Measurements from ENCODE around the gene HOXA4. TPM values are rescaled to one million over a fixed set of nuclear protein-coding genes. Genes with fewer than 3 reads are reported as not detected.

The HOXA4 gene
- total and polyA plus RNA-seq, 10 of the 15 experiments (the other 5 are each of a cell fraction or from before 2014, with no cell fraction given): 0.07 TPM; not detected in 9

GRCh38 chr7:27083646-27084045 is 46.9 kb downstream of the HOXA4 start:
- CTCF ChIA-PET: interaction anchor here (0.6 to 3.1 kb wide), 13 partner anchors 10 to 1191 kb away, joined by 3 to 18 read pairs (median 3); partner anchors contain the start of gene HOXA1
- Histone ChIP-seq H3K4me3 (no peak overlapping the region), H3K36me3 (ENCODE audit: control insufficient read depth in 2 of 2, insufficient read depth in 2 of 2, low read length in 1 of 2) (no peaks in the 10 kb centered on the region), H3K4me1 (ENCODE audit: control insufficient read depth, insufficient read depth, low read length) (no peaks in the 10 kb centered on the region), H3K27ac (ENCODE audit: control insufficient read depth, insufficient read depth) (no peak overlapping the region), H4K20me1 (ENCODE audit: control insufficient read depth, insufficient read depth) (no peaks in the 10 kb centered on the region), H3K9ac (ENCODE audit: control insufficient read depth, insufficient read depth, low read length) (no peak overlapping the region), H3K4me2 (ENCODE audit: control insufficient read depth, insufficient read depth) (no peak overlapping the region), H3K9me3 (replicated peaks; ENCODE audit: control insufficient read depth, insufficient read depth, low read length) (peaks cover 3% of the 10 kb centered on the region; the same call in 1 of the 3 replicates), H3K27me3 (replicated peaks in 1 of 2; ENCODE audit: control insufficient read depth in 2 of 2, insufficient read depth in 2 of 2, low read length in 1 of 2) (peaks cover 0 to 9% of the 10 kb centered on the region in 2 experiments; a peak in 1 of 4 replicates), H3K79me2 (ENCODE audit: control insufficient read depth, insufficient read depth, low read length) (no peaks in the 10 kb centered on the region), H2AFZ (ENCODE audit: control insufficient read depth, low read depth, low read length) (no peak overlapping the region)
- 4% methylated on average over 2 of the region's 2 CpGs for WGBS (ENCODE audit: insufficient coverage, insufficient replicate concordance, low lambda C conversion rate, missing lambda C conversion rate)
- DNase-seq (ENCODE audit: low read depth, low spot score): peak; percentile 8
- intact Hi-C loops (cut with micrococcal nuclease; ENCODE audit: unreplicated experiment) (no loop called here), in situ Hi-C loops (cut with MboI) (no loop called here)
- peak; percentile 96 for ATAC-seq
- BruUV-seq (replicated peaks): no TSS peak
- POLR2A ChIA-PET: interaction anchor here (0.5 to 2.7 kb wide), 6 partner anchors 9 to 67 kb away, joined by 3 to 15 read pairs (median 6); partner anchors contain the start of gene HOXA1
- RAD21 ChIA-PET (ENCODE audit: unreplicated experiment): interaction anchor here (1.0 to 3.4 kb wide), 12 partner anchors 10 to 1116 kb away, joined by 3 to 24 read pairs (median 4); partner anchors contain the start of genes HOXA1 and SKAP2
- FAIRE-seq: no peak
- SMC1A ChIA-PET (ENCODE audit: uncharacterized antibody, unreplicated experiment): interaction anchor here (0.6 to 6.5 kb wide), 21 partner anchors 10 to 1349 kb away, joined by 3 to 110 read pairs (median 5); partner anchors contain the start of gene HOXA1
- TF ChIP-seq BMI1 (IDR thresholded peaks at IDR 0.05; ENCODE audit: borderline replicate concordance) (0 out of 2 replicates have a peak, but pooled peaks have one; percentile 27), E4F1 (IDR thresholded peaks at IDR 0.05; ENCODE audit: borderline replicate concordance, partially characterized antibody) (no peak), NR2C1 (IDR thresholded peaks at IDR 0.05) (peak; percentile 57; the same call in 1 of the 2 replicates), PKNOX1 (IDR thresholded peaks at IDR 0.05) (peak; percentile 31; the same call in 1 of the 2 replicates), EGR1 (IDR thresholded peaks at IDR 0.05; ENCODE audit: borderline replicate concordance in 1 of 2, low read depth in 2 of 2, low read length in 2 of 2) (no peak), MLLT1 (IDR thresholded peaks at IDR 0.05) (peak; percentile 39; the same call in 1 of the 2 replicates), SP1 (IDR thresholded peaks at IDR 0.05; ENCODE audit: low read depth, low read length) (no peak), BCLAF1 (IDR thresholded peaks at IDR 0.05) (no peak), NBN (IDR thresholded peaks at IDR 0.05) (0 out of 2 replicates have a peak, but pooled peaks have one; percentile 26), SUZ12 (IDR thresholded peaks at IDR 0.05; ENCODE audit: unreplicated experiment) (no peak), BACH1 (IDR thresholded peaks at IDR 0.05; ENCODE audit: borderline replicate concordance) (no peak; the same call in 1 of the 2 replicates), DPF2 (IDR thresholded peaks at IDR 0.05) (peak; percentile 66; the same call in 1 of the 2 replicates), MTA2 (IDR thresholded peaks at IDR 0.05; ENCODE audit: low read depth) (peak; percentile 85)
- TF ChIP-seq, protein P1, sequence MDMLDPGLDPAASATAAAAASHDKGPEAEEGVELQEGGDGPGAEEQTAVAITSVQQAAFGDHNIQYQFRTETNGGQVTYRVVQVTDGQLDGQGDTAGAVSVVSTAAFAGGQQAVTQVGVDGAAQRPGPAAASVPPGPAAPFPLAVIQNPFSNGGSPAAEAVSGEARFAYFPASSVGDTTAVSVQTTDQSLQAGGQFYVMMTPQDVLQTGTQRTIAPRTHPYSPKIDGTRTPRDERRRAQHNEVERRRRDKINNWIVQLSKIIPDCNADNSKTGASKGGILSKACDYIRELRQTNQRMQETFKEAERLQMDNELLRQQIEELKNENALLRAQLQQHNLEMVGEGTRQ (IDR thresholded peaks at IDR 0.05; ENCODE audit: borderline replicate concordance, low read depth, low read length): no peak
